H1 (cell line): Measurements from ENCODE around the gene RAB36. TPM values are rescaled to one million over a fixed set of nuclear protein-coding genes. Genes with fewer than 3 reads are reported as not detected.
A peak's percentile ranks its signal among the peaks of the same experiment; 100 is the strongest.

ENCODE experiments used
- CTCF ChIA-PET: fragments of 300-600 bp; sonication (Branson Sonifier 250); formaldehyde crosslinking; loops from one replicate; lab custom pipeline; 2021; ENCODE audit not compliant: partially characterized antibody; lab: Charles Lee
- POLR2A ChIA-PET: fragments of 300-600 bp; sonication (Branson Sonifier 250); formaldehyde crosslinking; loops from one replicate; lab custom pipeline; 2021; ENCODE audit warnings: inconsistent platforms; ENCODE audit not compliant: partially characterized antibody; lab: Charles Lee
- DNase-seq, 2 experiments: peaks; one replicate each; pipeline versions ENCODE4 v3.0.0 to v3.0.0-alpha.2; 2010 to 2022; ENCODE audit warnings: low spot score in 2 of 2, low read depth in 1 of 2, mixed read lengths in 1 of 2
- FAIRE-seq: peaks from 2 replicates; lab custom pipeline; 2011; peaks lifted over from hg19 to GRCh38; lab: Jason Lieb, UNC
- H2AFZ ChIP-seq: 2 replicates; pipeline ENCODE4 v1.8.1; 2012; ENCODE audit warnings: low read length, inconsistent platforms
- H2AK5ac ChIP-seq: 2 replicates; pipeline ENCODE4 v1.6.1; 2013; ENCODE audit warnings: low read depth, low read length
- H2BK120ac ChIP-seq: replicated peaks from 2 replicates; pipeline ENCODE3; 2013; ENCODE audit warnings: low read depth, low read length, inconsistent platforms
- H2BK12ac ChIP-seq: 2 replicates; pipeline ENCODE4 v1.6.1; 2013; ENCODE audit warnings: low read depth, low read length
- H2BK15ac ChIP-seq: 2 replicates; pipeline ENCODE4 v1.6.1; 2013; ENCODE audit warnings: low read length
- H2BK20ac ChIP-seq: 2 replicates; pipeline ENCODE4 v1.6.1; 2013; ENCODE audit warnings: low read length
- H2BK5ac ChIP-seq: 2 replicates; pipeline ENCODE4 v1.6.1; 2013; ENCODE audit warnings: low read depth, low read length
- H3K14ac ChIP-seq: 2 replicates; pipeline ENCODE4 v1.6.1; 2013; ENCODE audit warnings: inconsistent platforms; ENCODE audit not compliant: insufficient read length
- H3K18ac ChIP-seq: 2 replicates; pipeline ENCODE4 v1.6.1; 2013; ENCODE audit warnings: low read length; ENCODE audit errors: extremely low read depth
- H3K23ac ChIP-seq: 2 replicates; pipeline ENCODE4 v1.6.1; 2013; ENCODE audit warnings: inconsistent platforms; ENCODE audit not compliant: insufficient read length
- H3K23me2 ChIP-seq: 2 replicates; pipeline ENCODE4 v1.6.1; 2013; ENCODE audit warnings: low read depth, low read length
- H3K27ac ChIP-seq: 2 replicates; pipeline ENCODE4 v1.6.1; 2011; ENCODE audit warnings: low read depth, low read length, inconsistent platforms
- H3K27me3 ChIP-seq, 4 experiments: replicated peaks in 1 of 4; 1 replicate in 1 of 4; 2 replicates in 3 of 4; pipeline versions ENCODE4 v1.6.1 to v1.8.1; 2011 to 2013; ENCODE audit warnings: low read length in 3 of 4, mild to moderate bottlenecking in 3 of 4, inconsistent platforms in 2 of 4, mixed read lengths in 2 of 4, moderate library complexity in 1 of 4; ENCODE audit not compliant: control insufficient read depth in 3 of 4, insufficient read depth in 3 of 4; ENCODE audit errors: extremely low read depth in 1 of 4
- H3K36me3 ChIP-seq, 4 experiments: 2 replicates each; pipeline versions ENCODE4 v1.6.1 to v1.8.1; 2011 to 2013; ENCODE audit warnings: mild to moderate bottlenecking in 4 of 4, low read length in 3 of 4, moderate library complexity in 2 of 4, control low read depth in 1 of 4, inconsistent platforms in 1 of 4; ENCODE audit not compliant: insufficient read depth in 4 of 4, control insufficient read depth in 2 of 4
- H3K4ac ChIP-seq: replicated peaks from 2 replicates; pipeline ENCODE3; 2013; ENCODE audit warnings: low read length, low read depth, mixed read lengths, inconsistent platforms; ENCODE audit not compliant: insufficient read length
- H3K4me1 ChIP-seq, 4 experiments: replicated peaks in 1 of 4; 1 replicate in 1 of 4; 2 replicates in 3 of 4; pipeline versions ENCODE4 v1.6.1 to v1.8.1; 2011 to 2013; ENCODE audit warnings: low read length in 3 of 4, inconsistent platforms in 2 of 4, mixed read lengths in 1 of 4; ENCODE audit not compliant: insufficient read depth in 4 of 4, control insufficient read depth in 3 of 4
- H3K4me2 ChIP-seq, 2 experiments: 2 replicates each; pipeline versions ENCODE4 v1.6.1 to v1.8.1; 2011 to 2013; ENCODE audit warnings: low read depth in 2 of 2, low read length in 2 of 2, control low read depth in 1 of 2, inconsistent platforms in 1 of 2, mild to moderate bottlenecking in 1 of 2; ENCODE audit not compliant: insufficient read depth in 1 of 2
- H3K4me3 ChIP-seq, 4 experiments: fragments of 200-600, 300-600 bp in 1 of 4; sonication (generic), shearing (Covaris generic), sonication (Bioruptor Twin) in 1 of 4; 2 replicates each; pipeline versions ENCODE4 v1.5.1 to v1.8.1; 2011 to 2016; ENCODE audit warnings: low read length in 4 of 4, low read depth in 3 of 4, control low read depth in 2 of 4, inconsistent platforms in 2 of 4, mild to moderate bottlenecking in 2 of 4, mixed read lengths in 1 of 4, moderate library complexity in 1 of 4; ENCODE audit not compliant: insufficient read depth in 2 of 4; ENCODE audit errors: extremely low read depth in 1 of 4
- H3K56ac ChIP-seq: replicated peaks from 2 replicates; pipeline ENCODE3; 2013; ENCODE audit warnings: low read depth, mild to moderate bottlenecking, mixed read lengths, low read length, inconsistent platforms; ENCODE audit not compliant: insufficient read length
- H3K79me1 ChIP-seq: 2 replicates; pipeline ENCODE4 v1.6.1; 2013; ENCODE audit warnings: low read depth, low read length, control low read depth
- H3K79me2 ChIP-seq, 2 experiments: 2 replicates each; pipeline versions ENCODE4 v1.6.1 to v1.8.1; 2012 to 2013; ENCODE audit warnings: low read length in 2 of 2, mild to moderate bottlenecking in 2 of 2, inconsistent platforms in 1 of 2; ENCODE audit not compliant: insufficient read depth in 2 of 2, control insufficient read depth in 1 of 2
- H3K9ac ChIP-seq, 4 experiments: replicated peaks in 1 of 4; 1 replicate in 1 of 4; 2 replicates in 3 of 4; pipeline versions ENCODE4 v1.6.1 to v1.8.1; 2011 to 2013; ENCODE audit warnings: low read depth in 3 of 4, low read length in 3 of 4, control low read depth in 2 of 4, mild to moderate bottlenecking in 2 of 4, moderate library complexity in 2 of 4, inconsistent platforms in 1 of 4; ENCODE audit errors: extremely low read depth in 1 of 4
- H3K9me3 ChIP-seq, 2 experiments: 2 replicates each; pipeline versions ENCODE4 v1.6.1 to v1.8.1; 2012 to 2013; ENCODE audit warnings: mild to moderate bottlenecking in 2 of 2, moderate library complexity in 2 of 2, control low read depth in 1 of 2, inconsistent platforms in 1 of 2, low read depth in 1 of 2, low read length in 1 of 2, mixed read lengths in 1 of 2; ENCODE audit not compliant: insufficient read depth in 2 of 2
- H4K20me1 ChIP-seq, 2 experiments: replicated peaks in 1 of 2; 2 replicates each; pipeline versions ENCODE3 to v1.8.1; 2011 to 2013; ENCODE audit warnings: inconsistent platforms in 2 of 2, low read length in 2 of 2, mild to moderate bottlenecking in 1 of 2; ENCODE audit not compliant: insufficient read depth in 2 of 2, control insufficient read depth in 1 of 2
- H4K5ac ChIP-seq: 2 replicates; pipeline ENCODE4 v1.6.1; 2013; ENCODE audit warnings: low read length, low read depth, mixed read lengths, inconsistent platforms; ENCODE audit not compliant: insufficient read length
- H4K8ac ChIP-seq: 2 replicates; pipeline ENCODE4 v1.8.0; 2013; ENCODE audit warnings: mild to moderate bottlenecking, moderate library complexity, low read length, inconsistent platforms; ENCODE audit not compliant: insufficient read depth; ENCODE audit errors: extremely low read depth
- H4K91ac ChIP-seq: replicated peaks from 2 replicates; pipeline ENCODE3; 2013; ENCODE audit warnings: low read length, mixed read lengths, inconsistent platforms; ENCODE audit not compliant: insufficient read length
- CEBPB ChIP-seq: IDR thresholded peaks from 2 replicates; pipeline ENCODE4 v1.6.1; 2012; ENCODE audit warnings: low read depth, low read length
- JUND ChIP-seq: IDR thresholded peaks from 2 replicates; pipeline ENCODE4 v1.6.1; 2011; ENCODE audit warnings: mild to moderate bottlenecking, improper control_type of control experiment, low read length
- RAD21 ChIP-seq, 2 experiments: IDR thresholded peaks in 1 of 2; conservative IDR thresholded peaks in 1 of 2; 2 replicates each; pipeline ENCODE4 v1.6.1; 2011; ENCODE audit warnings: low read depth in 2 of 2, low read length in 2 of 2, improper control_type of control experiment in 1 of 2, inconsistent platforms in 1 of 2, mild to moderate bottlenecking in 1 of 2, moderate library complexity in 1 of 2
- SIRT6 ChIP-seq: IDR thresholded peaks from one replicate; pipeline ENCODE4 v1.7.1; 2012; ENCODE audit warnings: low read length, inconsistent platforms
- TAF7 ChIP-seq: optimal IDR thresholded peaks from 2 replicates; pipeline ENCODE3; 2011; ENCODE audit warnings: low read depth, mild to moderate bottlenecking, inconsistent platforms, low read length, moderate library complexity, borderline replicate concordance
- WGBS, 2 experiments: shearing (Covaris generic) in 1 of 2; methylation state at CpG; one replicate each; pipeline versions ENCODE4 v1.1.6 to v1.1.7; 2013 to 2015; ENCODE audit warnings: low lambda C conversion rate in 2 of 2, mixed read lengths in 2 of 2, inconsistent platforms in 1 of 2, low coverage in 1 of 2, missing lambda C conversion rate in 1 of 2; ENCODE audit not compliant: insufficient replicate concordance in 2 of 2, insufficient coverage in 1 of 2, insufficient read length in 1 of 2; ENCODE audit errors: extremely low coverage in 1 of 2, missing lambda C conversion rate in 1 of 2; 5-methylcytosine and 5-hydroxymethylcytosine counted together
- polyA plus RNA-seq, 7 experiments: library from polyadenylated mRNA; depleted of rRNA in 3 of 7; stranded (reverse) in 5 of 7; unstranded in 2 of 7; fragments of >200 nt in 5 of 7; fragments of 200-250 nt in 2 of 7; gene quantifications; 1 replicate in 5 of 7; 2 replicates in 1 of 7; 4 replicates in 1 of 7; pipeline versions ENCODE4 v1.2.1 to v1.2.3, GENCODE V29; 2011 to 2013; ENCODE audit warnings: missing spikeins in 2 of 7, mixed read lengths in 2 of 7
- total RNA-seq: library from RNA; stranded (reverse); fragmentation: NEBNext Ultra II Directional; extraction: Animal tissue kit (Norgen Biotek cat#: 25700); gene quantifications from 2 replicates; pipeline ENCODE4 v1.2.1, GENCODE V29; 2021

The RAB36 gene
- total and polyA plus RNA-seq, 2 of the 8 experiments (the other 6 are each of a cell fraction or from before 2014, with no cell fraction given), result 1.0 to 1.5 TPM

DNA sequence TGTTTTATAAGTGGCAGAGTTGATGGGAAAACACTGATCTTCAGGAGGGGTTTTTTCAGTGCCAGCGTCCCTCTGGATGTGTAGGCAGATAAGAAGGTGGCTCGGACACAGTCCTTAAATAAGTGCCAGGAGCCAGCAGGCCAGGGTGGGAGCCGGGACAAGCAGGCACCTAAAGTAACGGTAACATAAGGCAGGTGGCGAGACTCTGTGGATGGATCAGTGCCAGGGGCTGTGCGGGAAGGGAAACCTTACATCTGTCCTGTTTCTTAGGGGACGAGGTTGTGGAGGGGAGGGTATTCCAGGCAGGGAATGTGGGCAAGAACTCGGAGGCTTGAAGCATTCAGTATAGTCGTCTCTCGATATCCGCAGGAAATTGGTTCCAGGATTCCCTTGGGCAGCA is 50.9 kb downstream of the RAB36 start:
- Histone ChIP-seq H3K18ac (0 out of 2 replicates have a peak overlapping the region, but pooled peaks have one; percentile 19), H3K79me1 (peaks cover 36% of the 10 kb centered on the region), H3K23me2 (no peaks in the 10 kb centered on the region), H3K4me2 (no peak overlapping the region), H2AFZ (no peak overlapping the region), H4K8ac (no peak overlapping the region)
- CTCF ChIA-PET, result interaction anchor here (0.8 to 1.1 kb wide), 2 partner anchors 8 to 46 kb away, joined by 3 read pairs; no protein-coding TSS in a partner anchor
- TF ChIP-seq SIRT6, result no peak
- no peak for TF ChIP-seq JUND
- no peak for TF ChIP-seq CEBPB
- no peak for TF ChIP-seq RAD21 (IDR thresholded peaks at IDR 0.05 in 1 of 2, conservative IDR thresholded peaks at IDR 0.05 in 1 of 2; ENCODE audit: low read depth in 2 of 2, low read length in 2 of 2)
- no peak for TF ChIP-seq TAF7
- TF ChIP-seq, all 59 proteins: peak for 0
- Histone ChIP-seq H4K91ac (peak overlapping the region; percentile 35), H3K14ac (no peak overlapping the region), H3K4me1 (peaks cover 2 to 21% (median 16%) of the 10 kb centered on the region in 4 experiments; a peak in 6 of 7 replicates), H3K36me3 (no peaks in the 10 kb centered on the region), H4K5ac (no peak overlapping the region), H3K9ac (0 out of 7 replicates have a peak overlapping the region, but pooled peaks of 1 of the 4 experiments have one; percentile 10), H3K4me3 (no peak overlapping the region), H2BK120ac (no peak overlapping the region), H3K4ac (no peak overlapping the region), H2AK5ac (no peak overlapping the region), H2BK5ac (0 out of 2 replicates have a peak overlapping the region, but pooled peaks have one; percentile 16), H3K27ac (no peak overlapping the region), H3K9me3 (no peaks in the 10 kb centered on the region), H3K56ac (no peak overlapping the region), H4K20me1 (peaks cover 30 to 58% of the 10 kb centered on the region in 2 experiments), H2BK20ac (no peak overlapping the region), H3K79me2 (peaks cover 24 to 95% of the 10 kb centered on the region in 2 experiments), H2BK15ac (no peak overlapping the region), H2BK12ac (no peak overlapping the region), H3K23ac (no peak overlapping the region), H3K27me3 (no peaks in the 10 kb centered on the region)
- POLR2A ChIA-PET, result interaction anchor here (0.8 kb wide), 1 partner anchor 49 kb away, joined by 3 read pairs; no protein-coding TSS in a partner anchor
- 90% methylated on average over 11 of the region's 11 CpGs; no CpG with 5 or more reads in 1 of the 2 experiments for WGBS, 2 experiments
- no peak for FAIRE-seq
- no peak for DNase-seq
